H9 (cell line): ENCODE measurements around the gene HUNK. TPM values are rescaled to one million over a fixed set of nuclear protein-coding genes. Genes with fewer than 3 reads are reported as not detected.
A peak's percentile ranks its signal among the peaks of the same experiment; 100 is the strongest.

Experiments
- DNase-seq: peaks from one replicate; pipeline ENCODE4 v3.0.0-alpha.2; 2017
- H2AFZ ChIP-seq: one replicate; pipeline ENCODE4 v1.6.1; 2013; ENCODE audit warnings: mild to moderate bottlenecking, low read length, control low read depth, moderate library complexity
- H2AK5ac ChIP-seq: 2 replicates; pipeline ENCODE4 v1.6.1; 2013; ENCODE audit warnings: low read length, control low read depth, mixed read lengths; ENCODE audit not compliant: insufficient read length
- H2BK120ac ChIP-seq: one replicate; pipeline ENCODE4 v1.6.1; 2013; ENCODE audit warnings: low read depth, mild to moderate bottlenecking, low read length, control low read depth, inconsistent platforms; ENCODE audit not compliant: poor library complexity, severe bottlenecking
- H2BK12ac ChIP-seq: 2 replicates; pipeline ENCODE4 v1.6.1; 2013; ENCODE audit warnings: low read length, control low read depth, mixed read lengths, low read depth; ENCODE audit not compliant: insufficient read length
- H2BK15ac ChIP-seq: 2 replicates; pipeline ENCODE4 v1.6.1; 2013; ENCODE audit warnings: low read depth, low read length, control low read depth
- H2BK20ac ChIP-seq: one replicate; pipeline ENCODE4 v1.6.1; 2013; ENCODE audit warnings: low read depth, mild to moderate bottlenecking, low read length, control low read depth, inconsistent platforms; ENCODE audit not compliant: poor library complexity, severe bottlenecking
- H2BK5ac ChIP-seq: 2 replicates; pipeline ENCODE4 v1.6.1; 2013; ENCODE audit warnings: low read length, control low read depth, mixed read lengths; ENCODE audit not compliant: insufficient read length
- H3K14ac ChIP-seq: 2 replicates; pipeline ENCODE4 v1.6.1; 2013; ENCODE audit warnings: low read length, control low read depth; ENCODE audit not compliant: insufficient read depth
- H3K18ac ChIP-seq: 2 replicates; pipeline ENCODE4 v1.6.1; 2013; ENCODE audit warnings: low read depth, mild to moderate bottlenecking, mixed read lengths, low read length, control low read depth; ENCODE audit not compliant: insufficient read length
- H3K23ac ChIP-seq: 2 replicates; pipeline ENCODE4 v1.6.1; 2013; ENCODE audit warnings: low read length, control low read depth, mixed read lengths, low read depth; ENCODE audit not compliant: insufficient read length
- H3K23me2 ChIP-seq: 2 replicates; pipeline ENCODE4 v1.6.1; 2013; ENCODE audit warnings: low read depth, mild to moderate bottlenecking, mixed read lengths, low read length, control low read depth; ENCODE audit not compliant: insufficient read length, poor library complexity, severe bottlenecking
- H3K27ac ChIP-seq: 2 replicates; pipeline ENCODE4 v1.5.1; 2013; ENCODE audit warnings: low read length, control low read depth, mixed read lengths, low read depth; ENCODE audit not compliant: insufficient read length
- H3K27me3 ChIP-seq: 2 replicates; pipeline ENCODE4 v1.6.1; 2013; ENCODE audit warnings: low read length, control low read depth, inconsistent platforms; ENCODE audit not compliant: insufficient read depth
- H3K4ac ChIP-seq: 2 replicates; pipeline ENCODE4 v1.6.1; 2013; ENCODE audit warnings: low read depth, mild to moderate bottlenecking, control low read depth, inconsistent platforms, low read length, moderate library complexity
- H3K4me1 ChIP-seq: 2 replicates; pipeline ENCODE4 v1.6.1; 2013; ENCODE audit warnings: low read length, control low read depth, inconsistent platforms; ENCODE audit not compliant: insufficient read depth
- H3K4me2 ChIP-seq: 2 replicates; pipeline ENCODE4 v1.6.1; 2013; ENCODE audit warnings: low read length, control low read depth, mixed read lengths; ENCODE audit not compliant: insufficient read length, insufficient read depth
- H3K56ac ChIP-seq: 2 replicates; pipeline ENCODE4 v1.6.1; 2013; ENCODE audit warnings: low read depth, mild to moderate bottlenecking, mixed read lengths, low read length, control low read depth; ENCODE audit not compliant: insufficient read length
- H3K79me1 ChIP-seq: 2 replicates; pipeline ENCODE4 v1.6.1; 2013; ENCODE audit warnings: low read depth, mild to moderate bottlenecking, moderate library complexity, low read length, control low read depth, inconsistent platforms; ENCODE audit not compliant: insufficient read depth, poor library complexity, severe bottlenecking
- H3K79me2 ChIP-seq: 2 replicates; pipeline ENCODE4 v1.6.1; 2013; ENCODE audit warnings: low read length, control low read depth, inconsistent platforms; ENCODE audit not compliant: insufficient read depth
- H3K9ac ChIP-seq: 2 replicates; pipeline ENCODE4 v1.6.1; 2013; ENCODE audit warnings: low read length, control low read depth, mixed read lengths; ENCODE audit not compliant: insufficient read length; ENCODE audit errors: extremely low read depth
- H3K9me3 ChIP-seq: one replicate; pipeline ENCODE4 v1.6.1; 2013; ENCODE audit warnings: low read depth, low read length, inconsistent platforms; ENCODE audit not compliant: control insufficient read depth
- H3T11ph ChIP-seq: one replicate; pipeline ENCODE4 v1.6.1; 2013; ENCODE audit warnings: mild to moderate bottlenecking, low read length, control low read depth, inconsistent platforms
- H4K20me1 ChIP-seq: one replicate; pipeline ENCODE4 v1.6.1; 2013; ENCODE audit not compliant: control insufficient read depth, insufficient read length, insufficient read depth
- H4K5ac ChIP-seq: 2 replicates; pipeline ENCODE4 v1.6.1; 2013; ENCODE audit warnings: low read depth, mild to moderate bottlenecking, mixed read lengths, low read length, control low read depth; ENCODE audit not compliant: insufficient read length
- H4K8ac ChIP-seq: replicated peaks from 2 replicates; pipeline ENCODE4 v1.6.1; 2013; ENCODE audit warnings: low read length, control low read depth, mixed read lengths, low read depth; ENCODE audit not compliant: insufficient read length
- H4K91ac ChIP-seq: 2 replicates; pipeline ENCODE4 v1.6.1; 2013; ENCODE audit warnings: low read depth, mild to moderate bottlenecking, moderate library complexity, mixed read lengths, low read length, control low read depth; ENCODE audit not compliant: insufficient read length
- H3K27ac Mint-ChIP-seq, 3 experiments: 2 replicates in 2 of 3; 3 replicates in 1 of 3; pipeline ENCODE4 v1.8.0; 2020 to 2021; ENCODE audit warnings: mixed read lengths in 3 of 3, mild to moderate bottlenecking in 1 of 3, moderate library complexity in 1 of 3
- H3K27me3 Mint-ChIP-seq: 2 replicates; pipeline ENCODE4 v1.8.0; 2021; ENCODE audit warnings: low read depth, mild to moderate bottlenecking, moderate library complexity, mixed read lengths
- H3K36me3 Mint-ChIP-seq, 3 experiments: 2 replicates in 2 of 3; 3 replicates in 1 of 3; pipeline ENCODE4 v1.8.0; 2020 to 2021; ENCODE audit warnings: low read depth in 3 of 3, mixed read lengths in 3 of 3; ENCODE audit not compliant: insufficient read depth in 1 of 3
- H3K4me1 Mint-ChIP-seq, 2 experiments: 2 replicates each; pipeline ENCODE4 v1.8.0; 2020; ENCODE audit warnings: mixed read lengths in 2 of 2
- H3K4me3 Mint-ChIP-seq, 2 experiments: 2 replicates in 1 of 2; 3 replicates in 1 of 2; pipeline ENCODE4 v1.8.0; 2020 to 2021; ENCODE audit warnings: mild to moderate bottlenecking in 2 of 2, mixed read lengths in 2 of 2, moderate library complexity in 1 of 2
- H3K9me3 Mint-ChIP-seq, 2 experiments: 2 replicates in 1 of 2; 3 replicates in 1 of 2; pipeline ENCODE4 v1.8.0; 2020; ENCODE audit warnings: mild to moderate bottlenecking in 2 of 2, mixed read lengths in 2 of 2, moderate library complexity in 1 of 2
- WGBS: extraction: QIAGEN DNeasy Blood & Tissue Kit; methylation state at CpG from one replicate; pipeline ENCODE4 v1.1.7; 2013; ENCODE audit warnings: missing lambda C conversion rate, low lambda C conversion rate, mixed read lengths; ENCODE audit not compliant: insufficient read length; ENCODE audit errors: extremely low coverage; 5-methylcytosine and 5-hydroxymethylcytosine counted together
- total RNA-seq: library from RNA; stranded (reverse); gene quantifications from 2 replicates; pipeline ENCODE4 v1.2.1, GENCODE V29; 2021
- TF ChIP-seq, protein P1 (sequence below): fragments of 200-600 bp; sonication (generic); conservative IDR thresholded peaks from 3 replicates; pipeline ENCODE4 v1.8.0; 2021; ENCODE audit warnings: antibody characterized with exemption, mild to moderate bottlenecking

HUNK gene
- total RNA-seq, 1 experiment from 2014 or later, result 5.8 TPM

- no CpG with 5 or more reads among the region's 16 CpGs for WGBS
- peaks cover 0 to 7% (median 0%) of the 10 kb centered on the region in 3 experiments; a peak in 2 of 7 replicates for H3K36me3 Mint-ChIP-seq
These were observed 101.7 kb downstream of the HUNK start for GRCh38 chr21:31974454-31974985.

More at GRCh38 chr21:31974454-31974985, 101.7 kb downstream of the HUNK start:
- no peaks in the 10 kb centered on the region for H3K9me3 Mint-ChIP-seq
- peak overlapping the region in 1 of 3 experiments; percentile 59; a peak in 4 of 7 replicates for H3K27ac Mint-ChIP-seq
- H3K4me1 Mint-ChIP-seq, result peaks cover 20 to 26% of the 10 kb centered on the region in 2 experiments
- Histone ChIP-seq H2AFZ (no peak overlapping the region), H3K9ac (no peak overlapping the region), H4K8ac (no peak overlapping the region), H3K14ac (no peak overlapping the region), H2AK5ac (no peak overlapping the region), H3K27ac (no peak overlapping the region), H3K4ac (no peak overlapping the region), H3K23ac (no peak overlapping the region), H3K18ac (no peak overlapping the region), H2BK5ac (no peak overlapping the region), H3K56ac (no peak overlapping the region), H4K91ac (no peak overlapping the region), H2BK15ac (no peak overlapping the region), H3K4me1 (no peaks in the 10 kb centered on the region), H3K79me2 (no peaks in the 10 kb centered on the region), H2BK120ac (no peak overlapping the region), H4K20me1 (no peaks in the 10 kb centered on the region), H2BK12ac (no peak overlapping the region), H3T11ph (no peak overlapping the region), H3K23me2 (no peaks in the 10 kb centered on the region), H3K9me3 (no peaks in the 10 kb centered on the region), H3K27me3 (no peaks in the 10 kb centered on the region), H3K79me1 (no peaks in the 10 kb centered on the region), H3K4me2 (no peak overlapping the region), H4K5ac (no peak overlapping the region), H2BK20ac (no peak overlapping the region)
- TF ChIP-seq, protein P1, sequence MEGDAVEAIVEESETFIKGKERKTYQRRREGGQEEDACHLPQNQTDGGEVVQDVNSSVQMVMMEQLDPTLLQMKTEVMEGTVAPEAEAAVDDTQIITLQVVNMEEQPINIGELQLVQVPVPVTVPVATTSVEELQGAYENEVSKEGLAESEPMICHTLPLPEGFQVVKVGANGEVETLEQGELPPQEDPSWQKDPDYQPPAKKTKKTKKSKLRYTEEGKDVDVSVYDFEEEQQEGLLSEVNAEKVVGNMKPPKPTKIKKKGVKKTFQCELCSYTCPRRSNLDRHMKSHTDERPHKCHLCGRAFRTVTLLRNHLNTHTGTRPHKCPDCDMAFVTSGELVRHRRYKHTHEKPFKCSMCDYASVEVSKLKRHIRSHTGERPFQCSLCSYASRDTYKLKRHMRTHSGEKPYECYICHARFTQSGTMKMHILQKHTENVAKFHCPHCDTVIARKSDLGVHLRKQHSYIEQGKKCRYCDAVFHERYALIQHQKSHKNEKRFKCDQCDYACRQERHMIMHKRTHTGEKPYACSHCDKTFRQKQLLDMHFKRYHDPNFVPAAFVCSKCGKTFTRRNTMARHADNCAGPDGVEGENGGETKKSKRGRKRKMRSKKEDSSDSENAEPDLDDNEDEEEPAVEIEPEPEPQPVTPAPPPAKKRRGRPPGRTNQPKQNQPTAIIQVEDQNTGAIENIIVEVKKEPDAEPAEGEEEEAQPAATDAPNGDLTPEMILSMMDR, result 0 out of 3 replicates have a peak, but pooled peaks have one; percentile 12
- H3K4me3 Mint-ChIP-seq, result no peak overlapping the region
- no peaks in the 10 kb centered on the region; the same call in 1 of the 2 replicates for H3K27me3 Mint-ChIP-seq
- peak; percentile 34 for DNase-seq
